Activated CD4-positive, alpha-beta T cell treated with anti-CD3 and anti-CD28 coated beads, Interleukin-2, amount 10 ng/mL, durations not matched to agents 7 days and 5 days (primary cell): Measurements from ENCODE around the gene ADPRHL1. TPM values are rescaled to one million over a fixed set of nuclear protein-coding genes. Genes with fewer than 3 reads are reported as not detected.

Experiments
- CTCF ChIA-PET: fragments of 350-600 bp; sonication (Branson Sonifier 250); formaldehyde crosslinking; loops from one replicate; lab custom pipeline; 2021; ENCODE audit warnings: antibody characterized with exemption; lab: Charles Lee
- POLR2A ChIA-PET: fragments of 350-600 bp; sonication (Branson Sonifier 250); formaldehyde crosslinking; loops from one replicate; lab custom pipeline; 2021; ENCODE audit warnings: antibody characterized with exemption; lab: Charles Lee
- DNase-seq: peaks from one replicate; pipeline ENCODE4 v3.0.0-alpha.2; 2020
- H3K27ac Mint-ChIP-seq: one replicate; pipeline ENCODE4 v1.8.0; 2021; ENCODE audit warnings: mild to moderate bottlenecking, moderate library complexity, mixed read lengths
- H3K27me3 Mint-ChIP-seq: one replicate; pipeline ENCODE4 v1.8.0; 2021; ENCODE audit warnings: mixed read lengths
- H3K36me3 Mint-ChIP-seq: one replicate; pipeline ENCODE4 v1.8.0; 2021; ENCODE audit warnings: low read depth, mixed read lengths
- H3K4me1 Mint-ChIP-seq: one replicate; pipeline ENCODE4 v1.8.0; 2021; ENCODE audit warnings: mixed read lengths
- H3K4me3 Mint-ChIP-seq: one replicate; pipeline ENCODE4 v1.8.0; 2021; ENCODE audit warnings: mild to moderate bottlenecking, moderate library complexity, mixed read lengths
- H3K9me3 Mint-ChIP-seq: one replicate; pipeline ENCODE4 v1.8.0; 2021; ENCODE audit warnings: mixed read lengths
- total RNA-seq, 2 experiments: library from RNA; stranded (reverse); gene quantifications; one replicate each; pipeline ENCODE4 v1.2.3, GENCODE V29; 2021

Gene ADPRHL1
- total RNA-seq, 2 experiments from 2014 or later = 1.00 to 1.4 TPM

DNA sequence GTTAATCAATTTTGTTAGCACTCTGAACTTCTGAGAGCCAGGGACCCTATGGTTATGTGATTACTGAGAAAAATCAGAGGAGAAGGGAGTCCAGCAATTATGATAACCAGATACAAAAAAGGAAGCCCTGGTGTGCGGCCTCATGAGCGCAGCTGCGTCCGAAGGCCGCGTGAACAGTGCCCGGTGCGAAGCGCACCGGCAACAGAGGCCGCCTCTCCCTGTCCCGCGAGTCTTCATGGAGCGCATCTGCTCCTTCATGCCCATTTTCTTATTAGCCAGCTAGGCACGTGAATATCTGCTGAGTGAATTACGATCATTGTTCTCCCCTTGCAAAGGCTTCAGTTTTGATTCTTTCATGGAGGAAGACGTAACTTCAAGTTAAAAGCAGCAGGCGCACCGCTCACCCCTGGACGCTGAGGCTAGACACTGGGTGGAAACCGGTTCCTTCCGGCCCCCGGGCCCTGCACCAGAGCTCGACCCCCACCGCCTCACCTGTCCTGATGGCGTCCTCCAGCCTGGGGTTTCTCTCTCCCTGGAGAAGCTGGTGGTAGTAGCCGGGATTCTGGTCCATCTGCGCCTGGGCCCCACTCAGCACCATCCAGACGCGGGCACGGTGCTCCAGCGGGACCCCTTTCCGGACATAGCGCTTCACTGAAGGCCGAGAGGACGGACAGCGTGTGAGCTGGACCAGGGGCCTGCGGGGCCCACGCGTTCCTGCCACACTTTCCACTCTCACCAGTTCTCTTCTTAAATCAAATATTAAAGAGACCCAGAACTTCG is 98.3 kb downstream of the ADPRHL1 start:
- peaks cover 8% of the 10 kb centered on the region for H3K27me3 Mint-ChIP-seq
- ChIA-PET POLR2A (no interaction called here), CTCF (no interaction called here)
- H3K27ac Mint-ChIP-seq = no peak overlapping the region
- no peaks in the 10 kb centered on the region for H3K9me3 Mint-ChIP-seq
- no peaks in the 10 kb centered on the region for H3K4me1 Mint-ChIP-seq
- DNase-seq = no peak
- H3K4me3 Mint-ChIP-seq = no peak overlapping the region
- no peaks in the 10 kb centered on the region for H3K36me3 Mint-ChIP-seq

DNA sequence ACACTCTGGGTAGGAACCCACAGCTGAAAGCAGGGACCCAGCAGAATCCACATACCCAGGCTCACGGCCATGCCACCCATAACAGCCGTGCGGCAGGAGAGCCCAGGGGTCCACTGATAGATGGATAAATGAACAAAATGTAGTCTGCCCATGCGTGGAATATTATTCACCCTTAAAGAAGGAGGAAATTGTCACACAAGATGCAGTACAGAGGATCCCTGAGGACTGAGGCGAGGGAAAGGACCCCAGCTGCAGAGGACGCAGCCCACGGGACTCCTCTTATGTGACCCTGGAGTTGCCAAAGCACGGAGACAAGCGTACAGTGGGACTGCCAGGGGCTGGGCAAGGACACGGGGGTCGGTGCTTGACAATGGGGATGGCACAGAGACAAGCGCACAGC is 100.0 kb downstream of the ADPRHL1 start:
- DNase-seq = no peak
- CTCF ChIA-PET = no interaction called here
- POLR2A ChIA-PET = no interaction called here
- no peaks in the 10 kb centered on the region for H3K9me3 Mint-ChIP-seq
- no peak overlapping the region for H3K4me3 Mint-ChIP-seq
- no peak overlapping the region for H3K27ac Mint-ChIP-seq
- H3K27me3 Mint-ChIP-seq = peaks cover 2% of the 10 kb centered on the region
- no peaks in the 10 kb centered on the region for H3K36me3 Mint-ChIP-seq
- H3K4me1 Mint-ChIP-seq = no peaks in the 10 kb centered on the region

DNA sequence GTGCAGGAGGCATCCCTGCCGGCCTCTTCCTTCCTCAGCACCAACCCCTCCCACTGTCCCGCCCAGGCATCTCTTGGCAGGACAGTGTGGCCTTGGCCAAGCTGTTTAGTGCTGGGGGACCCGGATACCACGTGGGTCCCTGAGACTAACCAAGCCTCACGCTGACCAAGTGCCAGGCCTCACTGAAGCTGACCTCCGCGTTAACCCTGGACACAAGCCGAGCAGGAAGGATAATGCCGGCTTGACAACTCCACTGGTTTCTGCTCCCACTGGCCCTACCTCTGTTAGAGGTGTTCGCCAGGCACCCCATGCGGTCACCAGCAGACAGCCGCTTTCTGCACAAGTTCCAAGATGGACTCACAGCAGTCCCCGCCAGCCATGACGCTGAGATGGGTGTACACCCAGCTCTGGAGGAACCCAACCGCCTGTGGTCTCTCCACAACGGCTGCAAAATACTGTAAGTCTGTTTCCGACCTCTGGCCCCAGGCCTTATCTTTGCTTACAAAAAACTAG is 101.7 kb downstream of the ADPRHL1 start:
- no peaks in the 10 kb centered on the region for H3K9me3 Mint-ChIP-seq
- ChIA-PET POLR2A (no interaction called here), CTCF (no interaction called here)
- H3K36me3 Mint-ChIP-seq = no peaks in the 10 kb centered on the region
- no peaks in the 10 kb centered on the region for H3K4me1 Mint-ChIP-seq
- no peak overlapping the region for H3K4me3 Mint-ChIP-seq
- DNase-seq = no peak
- H3K27me3 Mint-ChIP-seq = no peaks in the 10 kb centered on the region
- no peak overlapping the region for H3K27ac Mint-ChIP-seq

DNA sequence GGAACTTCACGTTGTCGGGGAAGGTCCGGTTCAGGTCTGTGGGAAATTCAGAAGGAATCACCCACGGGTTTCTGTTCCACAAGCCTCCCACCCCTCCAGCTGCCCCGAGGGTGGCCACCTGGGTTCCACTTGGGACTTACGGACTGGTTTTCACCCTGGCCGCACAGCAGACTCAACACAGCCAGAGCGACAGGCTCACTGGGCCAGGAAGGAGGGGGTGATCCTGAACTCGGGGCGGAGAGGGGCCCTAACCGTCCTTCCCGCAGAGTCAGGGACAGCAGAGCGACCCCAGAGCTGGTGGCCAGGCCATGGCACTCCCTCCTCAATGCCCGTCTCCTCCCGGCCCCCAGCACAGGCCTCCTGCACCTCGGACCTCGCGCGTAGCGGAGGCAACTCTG is 102.4 kb downstream of the ADPRHL1 start:
- H3K4me3 Mint-ChIP-seq = no peak overlapping the region
- ChIA-PET POLR2A (no interaction called here), CTCF (no interaction called here)
- H3K9me3 Mint-ChIP-seq = no peaks in the 10 kb centered on the region
- no peak for DNase-seq
- no peaks in the 10 kb centered on the region for H3K36me3 Mint-ChIP-seq
- no peaks in the 10 kb centered on the region for H3K27me3 Mint-ChIP-seq
- H3K4me1 Mint-ChIP-seq = no peaks in the 10 kb centered on the region
- no peak overlapping the region for H3K27ac Mint-ChIP-seq

DNA sequence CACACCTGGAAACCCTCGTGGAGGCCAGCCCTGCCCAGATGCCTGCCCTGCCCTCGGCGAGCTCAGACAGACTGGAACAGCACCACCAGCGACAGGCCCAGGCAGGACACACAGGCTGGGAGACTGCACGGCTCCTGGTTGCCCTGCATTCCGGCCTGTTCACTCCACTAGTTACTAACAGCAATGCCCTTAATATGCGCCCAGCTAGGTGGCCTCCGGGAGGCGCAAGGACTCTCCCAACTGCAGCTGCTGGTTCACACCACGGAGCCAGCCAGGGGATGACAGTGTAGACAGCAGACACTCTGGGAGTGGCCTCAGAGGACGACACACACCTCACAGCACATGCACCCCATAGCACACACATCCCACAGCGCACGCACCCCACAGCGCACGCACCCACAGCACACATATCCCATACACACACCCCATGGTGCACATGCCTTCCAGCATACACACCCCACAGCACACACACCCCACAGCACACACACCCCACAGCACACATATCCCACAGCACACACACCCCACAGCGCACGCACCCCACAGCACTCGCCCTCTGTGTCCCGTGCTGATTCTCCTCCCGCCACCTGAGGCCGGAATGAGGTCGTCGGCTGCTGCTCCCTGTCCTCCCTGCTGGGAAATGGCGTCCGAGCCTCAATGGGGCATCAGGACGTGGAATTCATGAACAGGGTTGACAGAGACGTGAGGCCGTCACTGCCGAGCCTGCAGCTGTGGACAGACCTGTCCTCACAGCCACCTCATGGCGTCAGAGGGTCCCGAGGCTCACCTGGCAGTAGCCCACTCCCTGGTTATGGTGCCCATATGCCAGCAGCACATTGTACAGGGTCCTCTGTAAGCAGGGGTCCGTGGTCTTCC is 103.0 kb downstream of the ADPRHL1 start:
- no peak for DNase-seq
- CTCF ChIA-PET = no interaction called here
- H3K27ac Mint-ChIP-seq = no peak overlapping the region
- POLR2A ChIA-PET = no interaction called here
- H3K36me3 Mint-ChIP-seq = no peaks in the 10 kb centered on the region
- no peaks in the 10 kb centered on the region for H3K4me1 Mint-ChIP-seq
- no peaks in the 10 kb centered on the region for H3K27me3 Mint-ChIP-seq
- peaks cover 3% of the 10 kb centered on the region for H3K9me3 Mint-ChIP-seq
- no peak overlapping the region for H3K4me3 Mint-ChIP-seq

Other genes with a start within 250 kb of the ADPRHL1 start
- 10 to 100 TPM; 65.5 to 69.8 TPM for gene PCID2, start 244.8 kb downstream of the ADPRHL1 start, total RNA-seq
- 10 to 100 TPM; 81.2 to 84.6 TPM for gene CUL4A, start 243.9 kb downstream of the ADPRHL1 start, total RNA-seq
- 10 to 100 TPM; 84.1 to 91.6 TPM for gene LAMP1, start 156.2 kb downstream of the ADPRHL1 start, total RNA-seq
- 1 to 10 TPM in 1 of 2 experiments, under 1 TPM in 1; 0.45 to 1.0 TPM for gene GRTP1, start 89.4 kb downstream of the ADPRHL1 start, total RNA-seq
- 10 to 100 TPM; 13.9 to 20.3 TPM for gene DCUN1D2, start 37.2 kb upstream of the ADPRHL1 start, total RNA-seq
- 100 to 1,000 TPM; 152 to 153 TPM for gene TFDP1, start 131.3 kb upstream of the ADPRHL1 start, total RNA-seq
- not detected for gene ATP4B, start 204.7 kb upstream of the ADPRHL1 start, total RNA-seq
- gene GRK1, start 213.7 kb upstream of the ADPRHL1 start, total RNA-seq = under 1 TPM in 1 of 2 experiments, not detected in 1; 0.19 TPM